ENCODE results near the gene LRFN4. TPM values are rescaled to one million over a fixed set of nuclear protein-coding genes. Genes with fewer than 3 reads are reported as not detected.
A peak's percentile ranks its signal among the peaks of the same experiment; 100 is the strongest.

LRFN4 gene
- total and polyA plus RNA-seq, 2 of the 8 experiments (the other 6 are each of a cell fraction or from before 2014, with no cell fraction given) = 49.8 to 64.3 TPM

GRCh38 chr11:66842896-66843775, 13.7 kb upstream of the LRFN4 start, which contains the start of gene RCE1 (continued):
- TF ChIP-seq FOSL1 (IDR thresholded peaks at IDR 0.05; ENCODE audit: insufficient read depth, low read depth, low read length) (0 out of 2 replicates have a peak, but pooled peaks have one; percentile 32), NANOG (IDR thresholded peaks at IDR 0.05; ENCODE audit: insufficient read depth, low read depth, low read length, poor library complexity, severe bottlenecking) (no peak), BCL11A (IDR thresholded peaks at IDR 0.05; ENCODE audit: low read depth in 2 of 2, low read length in 2 of 2) (no peak), NRF1 (IDR thresholded peaks at IDR 0.05; ENCODE audit: low read depth, low read length) (no peak), HDAC6 (IDR thresholded peaks at IDR 0.05; ENCODE audit: low read depth, low read length) (no peak), ATF2 (IDR thresholded peaks at IDR 0.05; ENCODE audit: low read length) (peak; percentile 62; the same call in 1 of the 2 replicates), SUZ12 (IDR thresholded peaks at IDR 0.05; ENCODE audit: low read length) (no peak), JUN (IDR thresholded peaks at IDR 0.05; ENCODE audit: low read depth, low read length) (no peak), MAFK (IDR thresholded peaks at IDR 0.05; ENCODE audit: low read depth, low read length) (no peak), CHD2 (IDR thresholded peaks at IDR 0.05; ENCODE audit: low read length) (peak; percentile 25; the same call in 1 of the 2 replicates), CTBP2 (IDR thresholded peaks at IDR 0.05; ENCODE audit: borderline replicate concordance, insufficient read depth, insufficient read length, low read length) (no peak), KDM4A (IDR thresholded peaks at IDR 0.05; ENCODE audit: low read depth, low read length, severe bottlenecking) (peak; percentile 98), KDM5A (IDR thresholded peaks at IDR 0.05; ENCODE audit: low read length) (peak; percentile 93), ZNF274 (IDR thresholded peaks at IDR 0.05; ENCODE audit: borderline replicate concordance, extremely low read depth, low read length) (no peak), BACH1 (IDR thresholded peaks at IDR 0.05; ENCODE audit: low read length) (no peak), RXRA (IDR thresholded peaks at IDR 0.05; ENCODE audit: insufficient read depth, low read depth, low read length) (no peak)

Data from H1 (cell line).